ENCODE measurements around the gene SPIB. TPM values are rescaled to one million over a fixed set of nuclear protein-coding genes. Genes with fewer than 3 reads are reported as not detected.

The SPIB gene
- total RNA-seq, 2 donors from 2014 or later = 0.11 to 2.6 TPM

DNA sequence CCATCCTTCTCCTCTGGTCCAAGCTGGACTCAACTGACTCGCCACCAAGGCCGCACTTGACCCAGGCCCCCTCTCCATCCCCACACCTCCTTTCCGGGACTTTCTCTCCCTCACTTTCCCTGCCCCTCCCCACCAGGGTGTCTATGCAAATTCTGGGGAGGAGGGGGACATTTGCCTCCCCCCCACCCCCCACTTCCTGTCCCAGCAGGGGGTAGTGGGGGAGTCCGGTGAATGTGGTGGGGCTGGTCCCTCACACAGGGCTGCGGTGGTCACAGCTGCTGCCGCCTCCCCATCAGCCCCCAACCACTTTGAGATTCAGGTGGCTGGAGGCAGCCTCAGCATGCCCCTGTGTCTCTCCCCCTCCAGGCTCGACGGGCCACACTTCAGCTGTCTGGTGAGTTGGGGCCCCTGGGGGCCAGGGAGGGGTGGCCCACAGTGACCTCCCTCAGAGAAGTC, 870 bp downstream of the SPIB start:
- Histone ChIP-seq H3K4me3 (ENCODE audit: low read length) (no peak overlapping the region), H3K9ac (ENCODE audit: extremely low read depth, low read length, poor library complexity, severe bottlenecking) (no peak overlapping the region), H3K27ac (ENCODE audit: low read depth, low read length) (no peak overlapping the region), H3K36me3 (ENCODE audit: control insufficient read depth, insufficient read depth, low read length) (no peaks in the 10 kb centered on the region), H3K27me3 (ENCODE audit: control insufficient read depth, insufficient read depth, low read length, poor library complexity, severe bottlenecking) (peaks cover 22% of the 10 kb centered on the region), H3K9me3 (ENCODE audit: control insufficient read depth, low read length) (no peaks in the 10 kb centered on the region), H3K4me1 (ENCODE audit: control insufficient read depth, insufficient read depth, low read length) (no peaks in the 10 kb centered on the region)
- peaks cover 1% of the 10 kb centered on the region for H3K36me3 Mint-ChIP-seq (ENCODE audit: low read depth)
- peaks cover 13% of the 10 kb centered on the region for H3K4me1 Mint-ChIP-seq
- 25 to 40% methylated on average over 1 to 7 of the region's 8 CpGs for WGBS, 2 experiments (ENCODE audit: insufficient coverage in 1 of 2, insufficient read length in 1 of 2)
- peak; percentile 72 for DNase-seq
- no peak overlapping the region for H3K27ac Mint-ChIP-seq
- peaks cover 13% of the 10 kb centered on the region for H3K27me3 Mint-ChIP-seq (ENCODE audit: insufficient read depth)
- TF ChIP-seq, protein P1, sequence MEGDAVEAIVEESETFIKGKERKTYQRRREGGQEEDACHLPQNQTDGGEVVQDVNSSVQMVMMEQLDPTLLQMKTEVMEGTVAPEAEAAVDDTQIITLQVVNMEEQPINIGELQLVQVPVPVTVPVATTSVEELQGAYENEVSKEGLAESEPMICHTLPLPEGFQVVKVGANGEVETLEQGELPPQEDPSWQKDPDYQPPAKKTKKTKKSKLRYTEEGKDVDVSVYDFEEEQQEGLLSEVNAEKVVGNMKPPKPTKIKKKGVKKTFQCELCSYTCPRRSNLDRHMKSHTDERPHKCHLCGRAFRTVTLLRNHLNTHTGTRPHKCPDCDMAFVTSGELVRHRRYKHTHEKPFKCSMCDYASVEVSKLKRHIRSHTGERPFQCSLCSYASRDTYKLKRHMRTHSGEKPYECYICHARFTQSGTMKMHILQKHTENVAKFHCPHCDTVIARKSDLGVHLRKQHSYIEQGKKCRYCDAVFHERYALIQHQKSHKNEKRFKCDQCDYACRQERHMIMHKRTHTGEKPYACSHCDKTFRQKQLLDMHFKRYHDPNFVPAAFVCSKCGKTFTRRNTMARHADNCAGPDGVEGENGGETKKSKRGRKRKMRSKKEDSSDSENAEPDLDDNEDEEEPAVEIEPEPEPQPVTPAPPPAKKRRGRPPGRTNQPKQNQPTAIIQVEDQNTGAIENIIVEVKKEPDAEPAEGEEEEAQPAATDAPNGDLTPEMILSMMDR (conservative IDR thresholded peaks at IDR 0.05) = no peak
- H3K4me3 Mint-ChIP-seq = peak overlapping the region; percentile 29
- no peaks in the 10 kb centered on the region for H3K9me3 Mint-ChIP-seq

DNA sequence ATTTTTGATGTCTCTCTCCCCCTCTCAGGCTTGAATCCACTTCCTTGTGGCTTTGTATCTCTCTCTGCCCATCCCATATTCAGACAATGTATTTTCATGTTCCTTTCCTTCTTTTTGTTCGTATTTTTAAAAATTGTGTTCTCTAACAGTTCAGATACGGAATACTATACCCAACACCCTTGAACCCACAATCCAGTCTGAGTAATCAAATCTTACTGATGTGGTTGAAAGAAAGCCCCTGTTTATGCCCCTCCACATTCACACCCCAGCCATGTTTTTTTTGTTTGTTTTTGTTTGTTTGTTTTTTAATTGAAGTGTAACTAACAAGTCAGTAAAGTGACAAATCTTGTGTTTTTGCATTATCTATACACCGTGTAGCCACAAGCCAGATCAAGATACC, 1.4 kb downstream of the SPIB start:
- Histone ChIP-seq H3K9ac (ENCODE audit: extremely low read depth, low read length, poor library complexity, severe bottlenecking) (no peak overlapping the region), H3K27ac (ENCODE audit: low read depth, low read length) (no peak overlapping the region), H3K27me3 (ENCODE audit: control insufficient read depth, insufficient read depth, low read length, poor library complexity, severe bottlenecking) (peaks cover 22% of the 10 kb centered on the region), H3K4me3 (ENCODE audit: low read length) (no peak overlapping the region), H3K9me3 (ENCODE audit: control insufficient read depth, low read length) (no peaks in the 10 kb centered on the region), H3K4me1 (ENCODE audit: control insufficient read depth, insufficient read depth, low read length) (no peaks in the 10 kb centered on the region), H3K36me3 (ENCODE audit: control insufficient read depth, insufficient read depth, low read length) (no peaks in the 10 kb centered on the region)
- Mint-ChIP-seq H3K27ac (no peak overlapping the region), H3K4me3 (peak overlapping the region; percentile 3), H3K9me3 (no peaks in the 10 kb centered on the region), H3K27me3 (ENCODE audit: insufficient read depth) (peaks cover 13% of the 10 kb centered on the region), H3K36me3 (ENCODE audit: low read depth) (no peaks in the 10 kb centered on the region), H3K4me1 (peaks cover 13% of the 10 kb centered on the region)
- 75 to 84% methylated on average over 2 to 3 of the region's 3 CpGs for WGBS, 2 experiments (ENCODE audit: insufficient coverage in 1 of 2, insufficient read length in 1 of 2)
- no peak for DNase-seq
- TF ChIP-seq, protein P1 (conservative IDR thresholded peaks at IDR 0.05) = no peak

DNA sequence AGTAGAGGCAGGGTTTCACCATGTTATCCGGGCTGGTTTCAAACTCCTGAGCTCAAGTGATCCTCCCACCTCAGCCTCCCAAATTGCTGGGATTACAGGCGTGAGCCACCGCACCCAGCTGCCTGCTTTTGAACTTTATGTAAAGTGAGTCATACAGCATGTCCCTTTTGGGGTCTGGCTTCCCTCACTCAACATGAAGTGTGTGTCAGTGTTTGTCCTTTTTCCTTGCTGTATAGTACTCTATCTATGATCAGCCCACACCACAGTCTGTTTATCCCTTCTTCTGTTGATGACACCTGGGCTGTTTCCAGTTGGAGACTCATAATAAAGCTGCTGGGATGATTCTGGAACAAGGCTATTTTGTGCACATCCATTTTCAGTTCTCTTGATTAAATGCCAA, 2.1 kb downstream of the SPIB start:
- no peak for DNase-seq
- Histone ChIP-seq H3K9ac (ENCODE audit: extremely low read depth, low read length, poor library complexity, severe bottlenecking) (no peak overlapping the region), H3K9me3 (ENCODE audit: control insufficient read depth, low read length) (no peaks in the 10 kb centered on the region), H3K27ac (ENCODE audit: low read depth, low read length) (no peak overlapping the region), H3K4me1 (ENCODE audit: control insufficient read depth, insufficient read depth, low read length) (no peaks in the 10 kb centered on the region), H3K4me3 (ENCODE audit: low read length) (no peak overlapping the region), H3K27me3 (ENCODE audit: control insufficient read depth, insufficient read depth, low read length, poor library complexity, severe bottlenecking) (peaks cover 22% of the 10 kb centered on the region), H3K36me3 (ENCODE audit: control insufficient read depth, insufficient read depth, low read length) (no peaks in the 10 kb centered on the region)
- Mint-ChIP-seq H3K36me3 (ENCODE audit: low read depth) (no peaks in the 10 kb centered on the region), H3K27me3 (ENCODE audit: insufficient read depth) (peaks cover 13% of the 10 kb centered on the region), H3K9me3 (no peaks in the 10 kb centered on the region), H3K27ac (no peak overlapping the region), H3K4me3 (no peak overlapping the region), H3K4me1 (peaks cover 13% of the 10 kb centered on the region)
- TF ChIP-seq, protein P1 (conservative IDR thresholded peaks at IDR 0.05) = no peak
- WGBS, 2 experiments (ENCODE audit: insufficient coverage in 1 of 2, insufficient read length in 1 of 2) = 61 to 63% methylated on average over 3 of the region's 3 CpGs
